ENCODE measurements around the gene C21orf58.

C21orf58 gene

DNA sequence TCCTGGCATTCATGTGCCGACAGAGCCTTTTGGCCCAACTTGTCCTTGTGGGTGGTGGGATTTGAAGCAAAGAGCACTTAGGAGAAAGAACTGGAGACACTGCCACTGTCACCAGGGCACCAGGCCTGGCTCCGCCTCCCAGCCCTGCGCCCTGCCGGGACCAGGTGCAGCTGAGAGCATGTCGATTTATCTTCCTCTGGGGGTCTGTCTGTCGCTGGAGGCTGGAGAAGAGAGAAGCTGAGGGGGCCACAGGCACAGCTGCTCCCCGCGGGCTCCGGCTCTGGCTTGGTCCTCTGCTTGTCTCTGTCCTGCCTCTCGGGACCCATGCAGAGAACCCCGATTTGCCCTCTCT is 28.5 kb upstream of the C21orf58 start:
- DNase-seq, result no peak

- no peak for DNase-seq
These were observed 27.9 kb upstream of the C21orf58 start for GRCh38 chr21:46351476-46352163.

DNA sequence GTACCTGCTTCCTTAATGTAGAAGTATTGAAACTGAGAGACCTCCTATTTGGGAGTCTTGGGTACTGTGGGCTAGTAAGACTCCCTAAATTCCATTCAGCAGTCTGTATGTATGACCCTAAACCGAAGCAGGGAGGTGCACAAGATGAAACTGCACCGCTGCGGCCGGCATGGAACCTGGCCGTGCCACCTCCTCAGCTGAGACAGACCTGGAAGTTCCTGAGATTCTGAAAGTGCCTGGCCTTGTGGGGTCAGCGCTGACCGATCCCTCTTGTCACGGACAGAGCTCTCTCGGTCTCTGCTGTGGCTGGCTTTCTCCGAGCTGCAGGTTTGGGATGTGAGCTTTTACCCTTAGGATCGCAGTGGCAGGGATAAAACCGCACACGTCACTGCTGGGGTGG is 27.3 kb upstream of the C21orf58 start:
- DNase-seq, result no peak

GRCh38 chr21:46350571-46350970 is 26.9 kb upstream of the C21orf58 start:
- DNase-seq, result no peak

DNA sequence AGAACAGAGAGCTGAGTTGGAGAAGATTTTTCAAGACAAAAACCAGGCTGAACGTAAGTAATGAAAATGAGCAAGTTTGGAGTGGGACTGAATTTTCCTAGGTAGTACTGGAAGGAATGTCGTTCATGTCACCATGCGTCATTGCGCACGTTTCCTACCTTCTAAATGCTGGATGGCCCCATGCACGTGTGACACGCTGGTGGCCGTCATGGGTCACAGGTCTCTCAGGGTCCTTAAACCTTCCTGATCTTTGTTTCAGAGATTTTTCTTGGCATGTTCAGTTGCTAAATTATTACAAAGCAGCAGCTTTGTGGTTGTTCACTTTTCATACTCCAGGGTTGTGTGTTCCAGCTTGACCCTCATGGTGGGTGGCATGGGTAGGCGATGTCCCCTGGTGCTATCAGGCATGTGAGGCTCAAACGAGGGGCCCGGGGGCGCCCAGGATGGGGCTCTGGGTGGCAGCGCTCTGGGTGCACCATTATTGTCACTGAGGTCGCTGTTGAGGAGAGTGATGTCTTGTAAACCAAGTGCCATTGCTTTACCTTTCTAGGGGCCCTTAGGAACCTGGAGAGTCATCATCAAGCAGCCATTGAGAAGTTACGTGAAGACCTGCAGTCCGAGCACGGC is 25.6 kb upstream of the C21orf58 start:
- DNase-seq, result no peak

GRCh38 chr21:46347791-46348381 is 24.2 kb upstream of the C21orf58 start:
- no peak for DNase-seq

GRCh38 chr21:46347203-46347550 is 23.5 kb upstream of the C21orf58 start:
- DNase-seq, result no peak

DNA sequence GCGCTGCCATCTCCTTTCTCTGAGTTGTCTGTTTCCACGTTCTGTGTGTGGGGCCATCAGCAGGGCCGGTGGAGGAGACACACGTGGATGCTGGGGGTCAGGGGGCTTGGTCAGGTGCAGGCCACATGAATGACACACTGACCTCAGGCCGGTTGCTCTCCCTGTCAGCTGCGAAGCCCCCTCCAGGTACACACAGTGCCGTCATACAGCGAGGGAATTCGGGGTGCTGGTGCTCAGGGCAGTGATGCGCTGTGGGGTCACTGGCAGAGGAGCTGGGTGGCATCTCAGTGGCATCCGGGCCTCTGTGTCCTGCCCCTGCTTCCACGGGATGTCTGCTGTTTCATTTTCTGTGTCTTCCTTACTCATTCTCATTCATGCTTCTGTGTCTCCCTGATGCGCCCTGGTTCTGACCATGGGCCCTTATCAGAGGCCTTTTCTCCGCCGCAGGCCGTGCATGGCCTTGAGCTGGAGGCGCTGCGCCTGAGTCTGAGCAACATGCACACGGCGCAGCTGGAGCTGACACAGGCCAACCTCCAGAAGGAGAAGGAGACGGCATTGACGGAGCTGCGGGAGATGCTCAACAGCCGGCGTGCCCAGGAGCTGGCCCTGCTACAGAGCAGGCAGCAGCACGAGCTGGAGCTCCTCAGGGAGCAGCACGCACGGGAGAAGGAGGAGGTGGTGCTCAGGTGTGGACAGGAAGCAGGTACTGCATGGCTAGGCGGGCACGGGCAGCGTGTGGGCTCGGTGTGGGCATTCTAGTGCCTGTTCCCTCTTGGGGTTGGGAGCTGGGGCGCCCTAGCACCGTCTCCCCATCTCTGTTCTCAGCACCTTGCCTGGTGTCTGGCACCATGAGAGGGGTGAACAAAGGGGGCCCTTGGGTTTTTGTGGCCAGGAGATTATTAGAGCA is 22.9 kb upstream of the C21orf58 start:
- no peak for DNase-seq

DNA sequence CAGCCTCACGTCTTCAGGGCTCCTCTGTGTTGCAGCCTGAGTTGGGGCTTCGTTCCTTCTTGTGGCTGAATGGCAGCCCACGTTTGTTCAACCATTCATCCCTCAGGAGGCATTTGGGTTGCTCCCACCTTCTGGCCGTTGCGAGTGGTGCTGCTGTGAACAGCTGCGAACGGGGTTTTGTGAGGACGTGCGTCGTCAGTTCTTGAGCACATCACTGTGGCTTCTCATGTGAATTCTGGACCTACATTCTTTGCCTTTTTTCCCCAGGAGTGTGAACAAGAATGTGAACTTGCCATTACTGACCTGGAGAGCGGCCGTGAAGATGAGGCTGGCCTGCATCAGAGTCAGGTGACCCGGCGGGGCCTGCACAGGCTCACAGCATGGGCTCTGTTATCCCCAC is 22.2 kb upstream of the C21orf58 start:
- DNase-seq, result no peak

DNA sequence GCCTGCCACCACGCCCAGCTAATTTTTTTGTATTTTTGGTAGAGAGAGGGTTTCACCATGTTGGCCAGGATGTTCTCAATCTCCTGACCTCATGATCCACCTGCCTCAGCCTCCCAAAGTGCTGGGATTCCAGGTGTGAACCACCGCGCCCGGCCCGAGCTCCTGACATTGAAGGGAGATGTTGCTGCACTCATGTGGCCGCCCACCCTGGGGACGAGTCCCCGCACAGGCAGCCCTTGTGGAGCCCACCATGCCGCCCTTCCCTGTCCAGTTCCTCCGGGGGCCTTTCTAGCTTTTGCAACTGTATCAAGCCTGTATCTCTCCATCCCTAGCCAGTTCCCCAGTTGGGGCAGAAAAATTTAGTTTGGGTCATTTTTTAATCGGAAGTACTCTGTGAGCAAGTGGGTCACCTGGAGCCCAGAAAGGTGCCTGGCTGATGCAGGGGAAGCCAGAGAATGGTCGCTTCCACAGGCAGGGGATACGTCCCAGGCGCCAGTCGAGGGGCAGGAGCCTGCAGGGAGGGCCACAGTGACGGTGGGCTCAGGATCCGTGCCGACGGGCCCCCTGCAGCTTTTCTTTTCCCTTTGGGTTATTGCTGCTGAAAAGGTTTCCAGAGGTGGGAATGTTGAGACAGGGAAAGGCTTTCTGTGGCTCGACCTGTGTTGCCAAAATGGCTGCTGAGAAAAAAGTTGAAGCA is 20.7 kb upstream of the C21orf58 start:
- no peak for DNase-seq

- DNase-seq, result no peak
These were observed 17.3 kb upstream of the C21orf58 start for GRCh38 chr21:46340998-46341397.

- no peak for DNase-seq
These were observed 12.9 kb upstream of the C21orf58 start for GRCh38 chr21:46336603-46337002.

DNA sequence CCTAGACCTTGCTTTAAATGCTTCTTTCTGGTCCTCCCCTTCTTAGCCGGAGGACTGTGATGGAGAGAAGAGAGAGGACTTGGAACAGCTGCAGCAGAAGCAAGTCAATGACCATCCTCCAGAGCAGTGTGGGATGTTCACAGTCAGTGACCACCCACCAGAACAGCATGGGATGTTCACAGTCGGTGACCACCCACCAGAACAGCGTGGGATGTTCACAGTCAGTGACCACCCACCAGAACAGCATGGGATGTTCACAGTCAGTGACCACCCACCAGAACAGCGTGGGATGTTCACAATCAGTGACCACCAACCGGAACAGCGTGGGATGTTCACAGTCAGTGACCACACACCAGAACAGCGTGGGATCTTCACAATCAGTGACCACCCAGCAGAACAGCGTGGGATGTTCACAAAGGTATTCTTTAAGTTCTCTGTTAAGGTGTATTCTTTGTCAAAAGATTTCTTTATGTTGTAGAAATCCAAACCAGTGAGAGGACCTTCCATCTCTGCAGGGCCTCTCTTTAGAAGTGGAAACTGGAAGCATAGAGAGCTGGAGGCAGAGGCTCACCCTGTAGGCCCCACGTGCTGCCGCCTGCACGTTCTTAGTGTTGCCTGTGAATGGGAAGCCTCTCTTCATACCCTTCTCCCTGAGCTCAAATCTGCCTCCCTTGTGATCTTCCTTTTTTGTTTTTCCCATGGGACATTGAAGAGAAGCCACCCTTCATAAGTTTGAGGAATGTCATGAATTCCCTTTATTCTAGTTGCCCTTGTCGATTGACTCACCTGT is 10.9 kb upstream of the C21orf58 start:
- no peak for DNase-seq

- no peak for DNase-seq
These were observed 6.1 kb upstream of the C21orf58 start for GRCh38 chr21:46329796-46330195.

- no peak for DNase-seq
These were observed 4.5 kb upstream of the C21orf58 start for GRCh38 chr21:46328151-46328550.

GRCh38 chr21:46327711-46328110 is 4.0 kb upstream of the C21orf58 start:
- no peak for DNase-seq

- no peak for DNase-seq
These were observed 2.5 kb upstream of the C21orf58 start for GRCh38 chr21:46326110-46326703.

DNA sequence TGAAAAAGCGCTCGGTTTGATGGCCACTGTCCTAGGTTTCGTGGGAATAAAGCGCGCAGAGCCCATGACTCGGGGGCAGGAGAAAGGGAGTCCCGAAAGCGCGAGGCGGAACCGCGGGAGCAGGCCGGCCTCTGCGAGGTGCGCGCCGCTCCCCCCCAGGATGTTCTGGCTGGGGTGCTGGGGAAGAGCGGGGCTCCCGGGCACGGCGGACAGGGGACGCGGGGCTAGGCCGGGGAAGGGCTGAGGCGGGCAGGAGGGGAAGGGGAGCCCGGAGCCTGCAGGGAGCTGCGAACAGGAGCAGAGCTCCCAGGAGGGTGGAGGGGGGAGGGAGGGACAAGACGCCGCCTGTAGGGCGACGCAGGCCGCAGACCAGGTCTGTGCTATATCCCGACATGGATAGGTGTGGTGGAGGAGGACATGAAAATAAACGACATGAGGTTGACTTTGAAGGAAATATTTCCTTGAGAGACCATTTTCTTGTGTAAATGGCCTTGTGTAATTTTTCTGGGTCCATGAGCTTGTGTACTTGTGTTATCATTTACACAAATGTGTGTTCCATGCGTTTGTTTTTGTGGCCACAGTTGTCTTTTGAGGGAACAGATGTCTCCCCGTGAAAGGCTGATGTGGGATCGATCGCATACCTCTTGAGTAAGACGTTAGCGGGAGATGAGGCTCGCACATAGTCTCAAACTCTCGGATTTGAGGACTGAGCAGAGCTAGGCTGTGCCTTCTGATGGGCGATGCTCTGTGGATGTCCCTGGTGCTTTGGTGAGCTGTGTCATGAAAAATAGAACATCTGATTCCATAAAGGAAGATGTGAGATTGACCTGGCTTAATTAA is 1.6 kb upstream of the C21orf58 start:
- peak; percentile 27 for DNase-seq

- peak; percentile 59 for DNase-seq
These were observed 861 bp upstream of the C21orf58 start for GRCh38 chr21:46324390-46325072.

DNA sequence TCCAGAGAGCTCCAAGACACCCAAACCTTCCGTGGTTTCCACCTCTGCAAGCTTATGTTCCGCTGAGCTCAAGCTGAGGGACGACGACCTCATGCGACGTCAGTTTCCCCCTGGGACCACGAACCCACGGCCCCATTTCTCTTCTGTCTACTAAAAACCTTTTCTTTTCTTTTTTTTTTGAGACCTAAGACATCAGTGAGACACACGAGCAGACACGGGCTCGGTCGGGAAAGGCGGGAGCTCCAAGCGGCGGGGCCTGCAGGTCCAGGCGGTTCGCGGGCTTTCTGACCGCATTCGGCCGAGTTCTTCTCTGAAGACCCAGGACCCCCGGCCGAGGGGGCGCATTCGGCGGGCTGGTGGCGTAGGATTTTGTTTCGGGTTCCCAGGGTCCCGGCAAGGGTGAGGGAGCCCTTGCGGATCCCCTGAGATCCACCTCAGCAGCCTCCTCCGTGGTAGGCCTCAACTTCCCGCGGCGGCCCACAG is 402 bp downstream of the C21orf58 start:
- no peak for DNase-seq

All from DMS79 treated with DMSO at 0.1 percent for 48 hours (cell line).